Activated CD8-positive, alpha-beta memory T cell treated with anti-CD3 and anti-CD28 coated beads for 24 hours (primary cell): ENCODE data around the gene TRIM66.

Experiments used
- DNase-seq: peaks from one replicate; pipeline ENCODE4 v3.0.0-alpha.2; 2020

Gene TRIM66

DNA sequence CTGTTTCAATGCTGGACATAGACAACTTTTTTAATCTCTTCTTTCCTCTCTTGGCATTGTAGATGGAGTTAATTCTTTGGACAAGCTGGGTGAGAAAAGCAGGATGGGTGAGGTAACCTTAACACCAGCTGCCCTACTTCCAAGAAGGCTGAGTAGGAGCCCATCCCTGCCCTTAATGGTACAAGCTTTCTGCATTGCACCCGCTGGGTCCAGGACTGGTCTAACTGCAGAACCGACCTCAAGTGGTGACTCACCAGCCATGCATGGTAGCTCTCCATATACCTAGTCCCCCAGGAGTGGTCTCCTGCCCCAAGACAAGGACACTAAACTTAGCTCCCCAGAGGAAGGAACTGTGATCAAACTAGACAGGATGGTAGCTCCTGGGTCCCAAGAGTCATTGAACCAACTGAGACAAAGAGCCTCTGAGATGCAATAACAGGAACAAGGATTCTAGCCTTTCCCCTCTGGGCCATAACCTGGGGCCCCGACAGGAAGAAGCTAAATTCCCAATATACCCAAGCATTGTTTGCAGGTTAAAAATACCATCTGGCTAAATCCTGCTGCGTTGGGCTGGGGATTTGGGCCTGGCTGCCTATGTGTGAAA is 32.3 kb upstream of the TRIM66 start:
- no peak for DNase-seq

GRCh38 chr11:8713760-8714454 is 31.4 kb upstream of the TRIM66 start:
- no peak for DNase-seq

DNA sequence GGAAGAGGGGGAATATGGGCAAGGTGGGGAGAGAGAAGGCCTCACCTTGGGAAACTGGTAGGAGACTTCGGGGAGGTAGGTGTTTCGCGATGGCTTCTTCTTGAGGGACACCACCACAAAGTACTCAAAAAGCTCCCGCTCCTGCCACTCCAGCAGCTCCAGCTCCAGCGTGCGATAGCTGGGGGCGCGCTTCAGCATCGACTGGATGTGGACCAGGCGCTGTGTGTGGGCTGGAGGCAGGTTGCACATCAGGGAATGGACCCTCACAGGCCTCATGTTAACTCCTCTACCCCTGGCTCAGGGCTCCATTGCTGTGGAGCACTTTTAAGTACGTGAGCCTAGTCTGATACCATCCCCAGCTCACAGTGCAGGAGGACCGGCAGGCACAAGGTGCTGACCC is 30.0 kb upstream of the TRIM66 start:
- no peak for DNase-seq

- DNase-seq, result no peak
Measured at GRCh38 chr11:8711895-8712442, 29.5 kb upstream of the TRIM66 start.

DNA sequence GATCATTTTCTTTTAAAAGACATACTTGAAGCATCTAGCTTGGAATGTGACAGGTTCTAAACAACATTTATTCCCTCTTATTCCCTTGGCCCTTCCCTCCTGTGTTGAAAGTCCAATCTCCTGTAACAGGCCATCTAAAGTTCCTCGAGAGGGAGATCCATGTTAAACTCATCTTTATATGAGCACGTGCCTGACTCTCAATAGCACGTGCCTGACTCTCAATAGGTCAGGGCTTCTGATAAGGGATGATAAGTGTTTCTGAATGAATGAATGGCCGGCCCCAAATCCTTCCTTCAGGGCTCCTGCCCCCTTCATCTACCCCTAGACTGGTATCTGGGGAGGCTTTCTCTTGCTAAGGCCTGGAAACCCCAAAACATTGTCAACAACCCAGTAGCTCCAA is 27.3 kb upstream of the TRIM66 start:
- DNase-seq, result no peak

GRCh38 chr11:8709002-8709672 is 26.7 kb upstream of the TRIM66 start:
- DNase-seq, result no peak

DNA sequence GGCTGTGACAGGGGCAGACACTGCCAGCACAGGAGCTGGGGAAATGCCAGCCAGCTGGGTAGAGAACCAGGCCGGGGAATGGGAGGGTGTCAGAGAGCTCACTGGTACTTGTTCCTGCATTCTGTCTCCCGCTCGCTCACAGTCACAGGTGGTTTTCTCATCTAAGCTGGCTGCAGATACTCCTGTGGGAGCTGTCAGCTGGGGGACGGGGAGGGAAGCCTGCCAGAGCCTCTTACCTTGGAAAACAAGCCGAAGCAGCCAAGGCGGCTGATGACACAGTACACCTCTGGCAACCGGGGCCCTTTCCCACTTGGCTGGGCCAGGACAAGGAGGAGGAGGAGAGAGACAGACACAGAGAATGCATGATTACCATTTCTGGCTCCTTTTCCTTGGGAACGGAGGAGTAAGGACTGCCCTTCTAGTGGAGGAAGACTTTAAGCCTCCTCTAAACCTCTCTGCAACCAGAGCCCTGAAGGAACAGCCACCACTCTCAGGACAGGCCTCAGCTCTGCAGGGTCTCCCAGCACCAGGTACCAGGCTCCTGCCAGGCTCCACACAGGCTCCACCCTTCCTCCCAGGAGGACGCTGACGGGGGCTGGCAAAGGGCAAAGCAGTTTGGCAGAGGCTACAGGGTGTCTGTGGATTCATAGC is 25.2 kb upstream of the TRIM66 start:
- DNase-seq, result no peak

DNA sequence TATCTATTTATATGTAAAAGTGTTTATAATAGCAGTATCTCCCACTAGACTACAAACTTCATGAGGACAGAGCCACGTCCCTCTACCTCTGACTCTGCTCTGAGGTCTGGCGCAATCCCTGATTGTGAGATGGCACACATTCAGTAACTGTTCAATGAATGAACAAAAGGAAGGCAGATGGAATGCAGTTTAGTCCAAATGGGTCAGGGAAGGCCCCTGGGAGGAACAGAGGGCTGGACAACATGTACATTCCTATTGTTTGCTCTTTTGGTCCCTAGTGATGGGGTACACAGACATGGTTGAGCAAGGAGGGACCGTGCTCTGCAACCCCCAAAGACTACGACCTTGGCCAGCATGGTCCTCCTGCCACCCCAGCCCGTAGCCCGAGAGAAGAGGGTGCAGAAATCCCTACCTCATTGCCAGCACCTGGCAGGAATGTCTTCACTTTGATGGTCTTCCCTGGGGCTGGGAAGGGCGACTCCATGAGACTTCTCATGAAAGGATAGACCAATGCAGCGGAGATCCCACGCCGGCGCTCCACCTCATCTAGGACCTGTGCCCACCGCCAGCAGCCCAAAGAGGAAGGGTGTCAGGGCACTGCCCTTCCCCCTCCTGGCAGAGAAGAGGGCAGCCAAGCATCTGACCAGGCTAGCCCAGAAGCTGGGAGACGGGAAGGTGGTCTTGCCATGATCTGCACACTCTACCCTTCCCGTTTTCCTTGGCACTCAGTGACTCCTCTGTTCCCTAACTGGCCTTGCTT is 24.4 kb upstream of the TRIM66 start:
- DNase-seq, result no peak

GRCh38 chr11:8705146-8705545 is 22.7 kb upstream of the TRIM66 start:
- no peak for DNase-seq

- no peak for DNase-seq
Measured at GRCh38 chr11:8704136-8704535, 21.7 kb upstream of the TRIM66 start.

DNA sequence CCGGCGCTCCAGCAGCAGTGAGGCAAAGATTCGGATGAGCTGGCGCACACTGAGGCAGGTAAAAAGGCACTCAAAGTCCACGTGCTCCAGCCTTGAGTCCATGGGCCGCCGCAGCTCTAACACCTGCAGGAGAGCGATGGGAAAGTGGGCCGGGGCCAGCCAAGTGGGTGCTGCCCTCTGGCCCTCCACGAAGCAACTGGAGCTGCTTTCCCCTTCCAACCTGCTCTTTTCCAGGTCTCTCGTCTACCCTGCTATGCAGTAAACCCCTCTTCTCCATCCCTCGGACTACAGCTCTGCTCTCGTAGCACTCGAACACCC is 20.1 kb upstream of the TRIM66 start:
- no peak for DNase-seq

GRCh38 chr11:8701891-8702597 is 19.6 kb upstream of the TRIM66 start:
- DNase-seq, result no peak

- DNase-seq, result no peak
Measured at GRCh38 chr11:8699903-8700302, 17.4 kb upstream of the TRIM66 start.

DNA sequence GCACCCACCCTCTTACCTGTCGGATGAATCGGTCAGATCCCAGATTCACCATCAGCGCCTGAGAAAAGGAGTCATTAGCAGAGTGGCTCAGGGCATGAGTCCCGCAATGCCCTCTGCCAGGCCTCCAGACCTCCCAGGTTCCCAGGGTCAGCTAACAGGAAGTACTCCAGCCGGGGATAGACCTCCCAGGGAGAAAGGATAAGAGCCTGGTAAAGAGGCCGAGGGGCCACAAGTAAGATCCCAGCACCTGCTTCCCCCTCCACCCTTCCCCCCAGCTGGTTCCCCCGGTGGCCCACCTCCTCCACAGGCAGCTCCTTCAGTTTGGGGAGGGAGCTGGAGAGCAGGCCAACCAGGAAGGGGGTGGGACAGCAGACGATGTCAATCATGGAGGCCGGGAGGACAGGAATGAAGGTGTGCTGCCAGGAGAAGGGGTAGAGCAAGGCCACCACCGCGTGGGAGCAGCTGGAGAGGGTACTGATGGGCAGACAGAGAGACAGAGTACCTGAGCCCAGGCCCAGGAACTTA is 16.5 kb upstream of the TRIM66 start:
- DNase-seq, result no peak

DNA sequence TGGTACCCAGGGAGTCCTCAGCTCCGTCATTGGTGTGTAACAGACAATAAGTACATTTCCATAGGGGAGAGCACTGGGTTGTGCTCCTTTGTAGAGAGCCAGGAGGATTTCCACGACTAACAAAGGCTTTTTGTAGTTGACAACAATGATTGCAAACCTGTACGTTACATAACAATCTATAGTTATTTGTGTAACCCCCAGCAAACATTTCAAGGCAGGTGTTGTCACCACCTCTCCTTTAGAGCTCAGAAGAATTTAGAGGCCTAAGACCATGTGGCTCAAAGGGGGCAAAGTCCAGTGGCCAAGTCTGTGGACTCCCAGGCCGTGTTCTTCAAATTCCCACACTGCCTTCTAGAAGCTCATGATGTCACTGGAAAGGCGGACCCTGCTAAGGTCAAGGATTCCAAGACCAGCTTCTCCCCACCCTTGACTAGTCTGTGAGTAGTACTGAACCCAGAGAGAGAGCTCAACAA is 15.9 kb upstream of the TRIM66 start:
- no peak for DNase-seq

- no peak for DNase-seq
Measured at GRCh38 chr11:8697054-8697453, 14.6 kb upstream of the TRIM66 start.

DNA sequence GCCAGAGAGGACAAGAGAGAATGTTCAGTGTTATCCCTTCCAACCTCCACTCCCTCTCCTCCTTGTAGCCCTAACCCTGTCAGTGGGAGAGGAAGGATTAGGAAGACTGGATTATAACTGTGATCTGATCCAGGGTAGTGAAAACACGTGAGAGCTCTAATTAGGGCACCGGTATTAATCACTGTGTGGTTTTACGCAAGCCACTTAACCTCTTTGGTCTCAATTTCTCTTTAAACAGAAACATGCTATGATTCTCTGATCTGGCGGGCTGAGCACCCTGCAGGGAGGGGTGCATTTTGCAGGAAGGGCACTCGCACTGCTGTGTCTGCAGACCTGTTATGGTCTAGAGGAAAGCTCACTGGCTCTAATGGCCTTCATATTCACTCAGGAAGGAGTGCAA is 11.7 kb upstream of the TRIM66 start:
- DNase-seq, result no peak

DNA sequence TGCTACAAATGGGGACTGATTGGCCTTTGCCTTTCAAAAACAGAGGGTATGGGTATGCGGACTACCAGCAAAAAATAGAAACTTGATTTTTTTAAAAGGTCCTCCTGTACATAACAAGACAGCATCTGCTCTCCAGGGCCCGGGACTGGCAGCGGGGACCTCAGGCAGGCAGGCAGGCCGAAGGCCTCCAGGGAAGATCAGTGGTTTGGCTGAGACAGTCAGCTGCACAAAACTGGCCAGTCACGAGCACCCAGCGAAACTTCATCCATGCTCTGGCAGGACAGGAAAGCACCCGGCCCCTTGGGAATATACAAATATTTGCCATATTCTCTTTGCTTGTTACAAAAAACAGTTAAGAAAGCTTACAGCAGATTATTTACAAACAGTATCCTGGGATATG is 11.1 kb upstream of the TRIM66 start:
- no peak for DNase-seq

GRCh38 chr11:8693010-8693551 is 10.6 kb upstream of the TRIM66 start:
- DNase-seq, result no peak

DNA sequence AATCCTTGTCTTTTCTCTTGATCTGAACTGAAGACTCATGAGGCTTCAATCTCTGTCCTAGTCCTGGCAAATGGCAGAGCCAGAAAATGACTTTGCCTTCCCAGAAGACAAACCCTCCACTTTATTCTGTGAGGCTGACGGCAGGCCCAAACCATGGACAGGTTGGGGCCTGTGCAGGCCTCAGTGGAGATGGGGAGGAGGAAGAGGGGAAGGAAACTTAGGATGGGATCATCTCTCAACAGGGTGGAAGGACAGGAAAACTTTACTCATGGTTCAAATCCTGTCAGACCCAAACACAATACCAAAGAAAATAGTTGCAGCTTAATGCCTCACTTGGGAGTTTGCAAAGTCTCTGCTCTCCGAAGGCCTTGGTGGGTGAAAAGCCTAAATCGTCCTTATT is 10.0 kb upstream of the TRIM66 start:
- no peak for DNase-seq

DNA sequence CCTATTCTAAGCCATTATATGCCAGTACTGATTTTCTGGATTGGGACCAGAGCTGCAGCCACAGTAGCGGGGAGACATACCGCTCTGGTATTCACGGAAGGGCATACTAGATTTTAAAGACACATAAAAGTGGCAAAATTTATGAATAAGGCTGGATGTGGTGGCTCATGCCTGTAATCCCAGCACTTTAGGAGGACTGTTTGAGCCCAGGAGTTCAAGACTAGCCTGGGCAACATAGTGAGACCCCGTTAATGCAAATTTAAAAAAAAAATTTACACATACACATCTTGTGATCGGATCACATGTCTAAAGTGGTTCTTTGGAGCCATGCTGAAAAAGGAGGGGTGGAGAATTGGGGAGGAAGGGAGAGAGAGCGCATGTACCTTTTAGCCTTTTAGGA is 9.1 kb upstream of the TRIM66 start:
- DNase-seq, result no peak
